HepG2 (cell line): ENCODE results near the gene DNAJC11.

Experiments used
- PHF5A ChIP-seq: IDR thresholded peaks from one replicate; pipeline ENCODE4 v1.6.1; 2018; ENCODE audit warnings: low read depth, missing genetic modification reagents; ENCODE audit not compliant: unreplicated experiment
- ZNF12 ChIP-seq: sonication (generic); formaldehyde crosslinking; IDR thresholded peaks from 2 replicates; pipeline ENCODE4 v1.5.0; 2020; ENCODE audit warnings: missing genetic modification reagents
- ZNF142 ChIP-seq: sonication (generic); formaldehyde crosslinking; IDR thresholded peaks from 2 replicates; pipeline ENCODE4 v1.4.0; 2020; ENCODE audit warnings: missing genetic modification reagents
- TF ChIP-seq, protein P1 (sequence below): sonication (generic); formaldehyde crosslinking; IDR thresholded peaks from 2 replicates; pipeline ENCODE4 v1.5.0; 2020; ENCODE audit warnings: mild to moderate bottlenecking, missing genetic modification reagents, moderate library complexity

- TF ChIP-seq, protein P1, sequence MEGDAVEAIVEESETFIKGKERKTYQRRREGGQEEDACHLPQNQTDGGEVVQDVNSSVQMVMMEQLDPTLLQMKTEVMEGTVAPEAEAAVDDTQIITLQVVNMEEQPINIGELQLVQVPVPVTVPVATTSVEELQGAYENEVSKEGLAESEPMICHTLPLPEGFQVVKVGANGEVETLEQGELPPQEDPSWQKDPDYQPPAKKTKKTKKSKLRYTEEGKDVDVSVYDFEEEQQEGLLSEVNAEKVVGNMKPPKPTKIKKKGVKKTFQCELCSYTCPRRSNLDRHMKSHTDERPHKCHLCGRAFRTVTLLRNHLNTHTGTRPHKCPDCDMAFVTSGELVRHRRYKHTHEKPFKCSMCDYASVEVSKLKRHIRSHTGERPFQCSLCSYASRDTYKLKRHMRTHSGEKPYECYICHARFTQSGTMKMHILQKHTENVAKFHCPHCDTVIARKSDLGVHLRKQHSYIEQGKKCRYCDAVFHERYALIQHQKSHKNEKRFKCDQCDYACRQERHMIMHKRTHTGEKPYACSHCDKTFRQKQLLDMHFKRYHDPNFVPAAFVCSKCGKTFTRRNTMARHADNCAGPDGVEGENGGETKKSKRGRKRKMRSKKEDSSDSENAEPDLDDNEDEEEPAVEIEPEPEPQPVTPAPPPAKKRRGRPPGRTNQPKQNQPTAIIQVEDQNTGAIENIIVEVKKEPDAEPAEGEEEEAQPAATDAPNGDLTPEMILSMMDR (CRISPR knock-in tag): no peak
- TF ChIP-seq ZNF12 (CRISPR knock-in tag) (no peak), PHF5A (no peak), ZNF142 (CRISPR knock-in tag) (no peak)
Measured at GRCh38 chr1:6645018-6645417, 56.6 kb downstream of the DNAJC11 start.
